ENCODE data around the gene ROM1. TPM values are rescaled to one million over a fixed set of nuclear protein-coding genes. Genes with fewer than 3 reads are reported as not detected.

The ROM1 gene
- total and polyA plus RNA-seq, 2 donors (not counting 3 experiments of a cell fraction or from before 2014, with no cell fraction given), result 5.3 to 8.8 TPM

GRCh38 chr11:62566247-62566646 is 46.8 kb upstream of the ROM1 start:
- CTCF ChIA-PET, result interaction anchor here (0.7 to 15.7 kb wide), 4 partner anchors 22 to 171 kb away, joined by 3 to 376 read pairs (median 18); partner anchors contain the start of gene AHNAK
- TF ChIP-seq CTCF (IDR thresholded peaks at IDR 0.05; ENCODE audit: extremely low read depth in 1 of 2, insufficient read depth in 1 of 2, low read depth in 1 of 2, low read length in 2 of 2) (no peak), POLR2AphosphoS5 (IDR thresholded peaks at IDR 0.05; ENCODE audit: insufficient read depth, low read depth, low read length) (no peak), FOS (IDR thresholded peaks at IDR 0.05; ENCODE audit: borderline replicate concordance, insufficient read depth, low read length) (no peak), MYC (IDR thresholded peaks at IDR 0.05; ENCODE audit: low read depth, low read length) (no peak), POLR2A (IDR thresholded peaks at IDR 0.05; ENCODE audit: low read depth, low read length) (no peak)
- TF ChIP-seq, protein P1, sequence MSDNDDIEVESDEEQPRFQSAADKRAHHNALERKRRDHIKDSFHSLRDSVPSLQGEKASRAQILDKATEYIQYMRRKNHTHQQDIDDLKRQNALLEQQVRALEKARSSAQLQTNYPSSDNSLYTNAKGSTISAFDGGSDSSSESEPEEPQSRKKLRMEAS (IDR thresholded peaks at IDR 0.05; ENCODE audit: insufficient read depth, insufficient read length), result no peak
- H3K36me3 ChIP-seq (ENCODE audit: control insufficient read depth in 2 of 2, extremely low read depth in 1 of 2, insufficient read depth in 2 of 2, low read length in 2 of 2), result peaks cover 35 to 42% of the 10 kb centered on the region in 2 experiments
- H3K79me2 ChIP-seq (ENCODE audit: control insufficient read depth, insufficient read depth, low read length), result peaks cover 71% of the 10 kb centered on the region
- no peak overlapping the region for H3K27ac ChIP-seq (ENCODE audit: insufficient read depth, low read depth, low read length)
- POLR2A ChIA-PET, result interaction anchor here (1.6 kb wide), 1 partner anchor 8 kb away, joined by 5 read pairs; the partner anchor contains the start of gene EEF1G
- intact Hi-C loops (cut with micrococcal nuclease) (no loop called here), dilution Hi-C loops (cut with MboI; ENCODE audit: extremely low pct_ligation_motif_present, low sequenced_read_pairs) (no loop called here)
- DNase-seq (ENCODE audit: low read depth, low spot score) (no peak), FAIRE-seq (peak; percentile 69)
- H2AFZ ChIP-seq (ENCODE audit: low read depth, low read length), result no peak overlapping the region
- no peak overlapping the region for H3K4me2 ChIP-seq (ENCODE audit: insufficient read depth, low read length)
- no peaks in the 10 kb centered on the region for H3K9me1 ChIP-seq (replicated peaks; ENCODE audit: control insufficient read depth, extremely low read depth, insufficient read depth, low read length)
- H3K27me3 ChIP-seq (ENCODE audit: control insufficient read depth in 2 of 2, insufficient read depth in 2 of 2, low read length in 2 of 2), result no peaks in the 10 kb centered on the region
- H3K9ac ChIP-seq (replicated peaks; ENCODE audit: extremely low read depth, insufficient read depth, low read length), result no peak overlapping the region
- no peaks in the 10 kb centered on the region for H3K9me3 ChIP-seq (replicated peaks; ENCODE audit: control insufficient read depth, insufficient read depth, low read length)
- H3K4me3 ChIP-seq (replicated peaks in 1 of 3; ENCODE audit: insufficient read depth in 1 of 3, low read depth in 1 of 3, low read length in 3 of 3), result no peak overlapping the region
- peaks cover 8% of the 10 kb centered on the region for H4K20me1 ChIP-seq (replicated peaks; ENCODE audit: control insufficient read depth, extremely low read depth, insufficient read depth, low read length)
- BruUV-seq (replicated peaks), result no TSS peak
- H3K4me1 ChIP-seq (ENCODE audit: control insufficient read depth, extremely low read depth, insufficient read depth, low read length), result peaks cover 7% of the 10 kb centered on the region

Data from endothelial cell of umbilical vein (primary cell).